ENCODE measurements around the gene MITD1.

GRCh38 chr2:99201959-99202678, 21.3 kb upstream of the MITD1 start:
- no peak for TF ChIP-seq CTCF (IDR thresholded peaks at IDR 0.05)
- TF ChIP-seq POLR2A (IDR thresholded peaks at IDR 0.05): no peak

Data from adrenal gland (tissue), 5 donors.